HS-27A (cell line): ENCODE results near the gene CXorf51A.
"Not testable (repeated sequence)": the region's sequence is repeated elsewhere in the genome, so short reads cannot be mapped to it uniquely, and the experiment has no call there.

ENCODE experiments used
- DNase-seq: peaks from one replicate; pipeline ENCODE4 v3.0.0-alpha.2; 2012; ENCODE audit warnings: low read depth, missing footprints

Gene CXorf51A

GRCh38 chrX:146814644-146815043 is at the start of gene CXorf51A:
CXorf51A (minus strand) TSS chrX:146814744; CDS start chrX:146814723, 21 bp downstream.
- DNase-seq: not testable (repeated sequence)

DNA sequence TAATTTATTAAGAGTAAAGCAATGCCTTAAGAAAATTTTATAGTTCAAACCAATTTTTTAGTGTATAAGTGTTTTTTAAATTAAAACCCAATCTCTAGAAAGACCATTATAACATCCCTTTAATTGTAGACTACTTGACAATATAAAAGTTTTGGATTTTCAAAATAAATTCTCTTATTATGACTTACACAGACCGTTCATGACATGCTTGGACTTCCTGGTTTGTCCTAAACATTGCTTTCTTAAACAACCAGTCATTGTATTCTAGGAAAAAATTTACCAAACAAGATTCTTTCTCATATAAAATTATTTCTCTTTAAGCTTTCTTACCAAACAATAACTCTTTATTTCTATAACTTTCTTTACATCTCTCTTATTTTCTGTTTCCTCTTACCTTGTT is 49.0 kb upstream of the CXorf51A start:
- no peak for DNase-seq

DNA sequence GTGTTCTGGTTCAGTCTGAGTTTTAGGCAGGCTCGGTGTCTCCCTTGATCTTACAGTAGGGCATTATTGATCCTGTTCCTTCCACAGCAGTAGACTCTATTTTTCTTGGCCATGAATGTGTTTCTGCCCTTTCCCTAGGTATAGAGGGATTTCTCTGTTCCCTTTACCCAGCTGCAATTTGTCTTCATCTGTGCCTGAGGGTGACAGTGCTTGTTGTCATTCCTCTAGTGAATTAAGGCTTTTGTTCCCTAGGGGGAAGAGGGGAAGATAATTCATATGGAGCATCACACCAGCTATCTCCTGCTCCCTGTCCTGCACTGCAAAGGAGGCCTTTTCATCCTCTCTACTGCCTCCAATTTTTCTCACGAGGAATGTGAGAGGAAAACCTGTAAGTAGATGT is 39.7 kb upstream of the CXorf51A start:
- no peak for DNase-seq

DNA sequence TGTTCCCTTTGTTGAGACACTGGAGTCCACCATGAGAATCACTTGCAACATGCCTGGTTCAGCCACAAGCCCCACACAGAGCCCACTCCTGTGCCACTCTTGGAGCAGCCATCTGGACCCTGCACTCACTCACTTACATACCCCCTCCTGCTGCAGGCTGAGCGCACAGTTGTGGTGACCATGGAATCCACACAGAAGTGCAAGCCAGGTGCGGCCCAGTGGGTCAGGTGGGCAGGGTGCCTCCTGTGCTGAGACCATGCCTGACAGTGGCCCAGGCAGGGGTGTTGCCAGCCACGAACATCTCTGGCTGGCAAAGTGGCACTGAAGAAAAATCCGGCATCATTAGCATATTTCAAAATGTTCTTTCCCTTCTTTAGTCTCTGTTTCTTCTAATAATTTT is 17.4 kb upstream of the CXorf51A start:
- no peak for DNase-seq

DNA sequence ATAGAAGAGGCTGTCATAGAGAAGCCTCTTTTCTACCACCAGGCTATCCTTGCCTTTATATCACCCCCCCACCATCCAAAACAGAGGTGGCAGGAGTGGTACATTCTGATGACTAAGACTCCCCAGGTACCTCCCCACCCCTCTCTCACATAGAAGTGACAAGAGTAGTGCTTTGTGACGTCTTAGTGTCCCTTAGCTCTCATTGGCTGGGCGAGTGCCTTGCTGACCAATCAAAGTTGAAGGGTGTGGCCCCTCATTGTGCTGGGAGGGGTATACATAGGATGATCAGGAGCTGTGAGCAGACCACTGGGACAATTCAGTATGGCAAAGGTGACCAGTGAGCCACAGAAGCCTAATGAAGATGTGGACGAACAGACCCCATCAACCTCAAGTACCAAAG is 5.1 kb downstream of the CXorf51A start, which contains the start of gene CXorf51B:
Gene CXorf51B, plus strand, starts transcription at position 301 of the 400 bp plus-strand sequence. Its CDS starts 21 bp downstream, at position 322.
- not testable (repeated sequence) for DNase-seq
